Naive thymus-derived CD8-positive, alpha-beta T cell (primary cell): ENCODE data around the gene POGLUT3. TPM values are rescaled to one million over a fixed set of nuclear protein-coding genes. Genes with fewer than 3 reads are reported as not detected.
A peak's percentile ranks its signal among the peaks of the same experiment; 100 is the strongest.

Experiments
- ATAC-seq, 2 donors: fragments of 150-1000 bp; cut with Tn5 transposase in 1 of 2; sonication (Bioruptor Pico), chemical (Tn5 transposase) in 1 of 2; 1 replicate in 1 of 2; 2 replicates in 1 of 2; pipeline ENCODE4 v1.10.0; 2021; ENCODE audit warnings: mild to moderate bottlenecking in 2 of 2, moderate library complexity in 2 of 2
- POLR2A ChIA-PET: fragments of 350-600 bp; sonication (Branson Sonifier 250); formaldehyde crosslinking; loops from one replicate; lab custom pipeline; 2021; ENCODE audit warnings: antibody characterized with exemption; lab: Charles Lee
- DNase-seq, 10 donors: peaks; one replicate each; pipeline versions ENCODE4 v3.0.0 to v3.0.0-alpha.2; 2020 to 2022
- H3K27ac Mint-ChIP-seq, 10 donors: one replicate each; pipeline ENCODE4 v1.8.0; 2020 to 2022; ENCODE audit warnings: mild to moderate bottlenecking in 10 of 10, mixed read lengths in 10 of 10, moderate library complexity in 4 of 10, inconsistent platforms in 1 of 10
- H3K27me3 Mint-ChIP-seq, 5 donors: one replicate each; pipeline ENCODE4 v1.8.0; 2021 to 2022; ENCODE audit warnings: mixed read lengths in 5 of 5
- H3K36me3 Mint-ChIP-seq, 3 donors: one replicate each; pipeline ENCODE4 v1.8.0; 2020 to 2022; ENCODE audit warnings: mixed read lengths in 3 of 3, mild to moderate bottlenecking in 2 of 3, inconsistent platforms in 1 of 3
- H3K4me1 Mint-ChIP-seq, 4 donors: one replicate each; pipeline ENCODE4 v1.8.0; 2021 to 2022; ENCODE audit warnings: mixed read lengths in 4 of 4
- H3K4me3 Mint-ChIP-seq, 10 donors: one replicate each; pipeline ENCODE4 v1.8.0; 2020 to 2022; ENCODE audit warnings: mild to moderate bottlenecking in 10 of 10, mixed read lengths in 10 of 10, moderate library complexity in 6 of 10, inconsistent platforms in 1 of 10
- H3K9me3 Mint-ChIP-seq, 9 donors: one replicate each; pipeline ENCODE4 v1.8.0; 2020 to 2022; ENCODE audit warnings: mixed read lengths in 9 of 9, mild to moderate bottlenecking in 3 of 9, inconsistent platforms in 1 of 9, moderate library complexity in 1 of 9
- polyA plus RNA-seq, 3 donors: library from polyadenylated mRNA; unstranded; fragments of 300-500 nt; fragmentation: Illumina TruSeq; gene quantifications; one replicate each; pipeline ENCODE4 v1.2.3, GENCODE V29; 2021
- total RNA-seq, 8 experiments: library from RNA in 2 of 8; stranded (reverse) in 2 of 8; gene quantifications; one replicate each; pipeline ENCODE4 v1.2.3 and lab custom pipeline; 2021 to 2026

POGLUT3 gene
- total and polyA plus RNA-seq, 5 experiments from 2014 or later: 5.4 to 9.1 (median 7.6) TPM

GRCh38 chr11:108497317-108498045 is 703 bp downstream of the POGLUT3 start:
- POLR2A ChIA-PET: interaction anchor here (0.6 to 1.2 kb wide), 7 partner anchors 8 to 168 kb away, joined by 3 to 10 read pairs (median 3); partner anchors contain the start of genes C11orf65, DDX10 and EXPH5
- Mint-ChIP-seq H3K36me3 (peaks cover 2 to 4% (median 3%) of the 10 kb centered on the region in 3 donors), H3K9me3 (no peaks in the 10 kb centered on the region), H3K27ac (peak overlapping the region; percentile 95 to 100 (median 99)), H3K27me3 (no peaks in the 10 kb centered on the region), H3K4me1 (peaks cover 9 to 36% (median 28%) of the 10 kb centered on the region in 4 donors), H3K4me3 (peak overlapping the region; percentile 89 to 100 (median 96))
- DNase-seq (peak; percentile 43 to 82 (median 71)), ATAC-seq (peak; percentile 81 to 83)

- peak overlapping the region; percentile 95 to 100 (median 99) for H3K27ac Mint-ChIP-seq
- peak in 1 of 10 donors; percentile 1 for DNase-seq
- no peaks in the 10 kb centered on the region for H3K9me3 Mint-ChIP-seq
- H3K4me1 Mint-ChIP-seq: peaks cover 9 to 36% (median 30%) of the 10 kb centered on the region in 4 donors
- POLR2A ChIA-PET: interaction anchor here (0.5 kb wide), 1 partner anchor 31 kb away, joined by 4 read pairs; no protein-coding TSS in a partner anchor
- H3K27me3 Mint-ChIP-seq: no peaks in the 10 kb centered on the region
- peaks cover 2 to 4% (median 3%) of the 10 kb centered on the region in 3 donors for H3K36me3 Mint-ChIP-seq
- no peak for ATAC-seq
- peak overlapping the region; percentile 89 to 100 (median 96) for H3K4me3 Mint-ChIP-seq
These were observed 1.4 kb downstream of the POGLUT3 start for GRCh38 chr11:108496643-108497256.

- DNase-seq (no peak), ATAC-seq (no peak)
- Mint-ChIP-seq H3K4me3 (no peak overlapping the region), H3K36me3 (peaks cover 4 to 9% (median 8%) of the 10 kb centered on the region in 3 donors), H3K27ac (peak overlapping the region in 7 of 10 donors; percentile 12 to 80 (median 50)), H3K4me1 (peaks cover 9 to 36% (median 30%) of the 10 kb centered on the region in 4 donors), H3K27me3 (no peaks in the 10 kb centered on the region), H3K9me3 (no peaks in the 10 kb centered on the region)
- POLR2A ChIA-PET: interaction anchor here (0.6 kb wide), 1 partner anchor 281 kb away, joined by 3 read pairs; no protein-coding TSS in a partner anchor
These were observed 2.9 kb downstream of the POGLUT3 start for GRCh38 chr11:108495326-108495725.

GRCh38 chr11:108494182-108494581 is 4.0 kb downstream of the POGLUT3 start:
- Mint-ChIP-seq H3K9me3 (no peaks in the 10 kb centered on the region), H3K4me1 (peaks cover 9 to 36% (median 30%) of the 10 kb centered on the region in 4 donors), H3K27me3 (no peaks in the 10 kb centered on the region), H3K36me3 (peaks cover 4 to 20% (median 12%) of the 10 kb centered on the region in 3 donors), H3K27ac (peak overlapping the region in 8 of 10 donors; percentile 13 to 71 (median 34)), H3K4me3 (no peak overlapping the region)
- DNase-seq (no peak), ATAC-seq (no peak)
- POLR2A ChIA-PET: interaction anchor here (0.6 kb wide), 1 partner anchor 19 kb away, joined by 4 read pairs; no protein-coding TSS in a partner anchor

- Mint-ChIP-seq H3K27me3 (no peaks in the 10 kb centered on the region), H3K9me3 (no peaks in the 10 kb centered on the region), H3K4me3 (no peak overlapping the region), H3K27ac (no peak overlapping the region), H3K36me3 (peaks cover 9 to 40% (median 26%) of the 10 kb centered on the region in 3 donors), H3K4me1 (peaks cover 7 to 29% (median 21%) of the 10 kb centered on the region in 4 donors)
- no peak for DNase-seq
- no peak for ATAC-seq
- POLR2A ChIA-PET: no interaction called here
These were observed 6.2 kb downstream of the POGLUT3 start for GRCh38 chr11:108491936-108492335.

GRCh38 chr11:108486828-108487227 is 11.4 kb downstream of the POGLUT3 start:
- no peaks in the 10 kb centered on the region for H3K27me3 Mint-ChIP-seq
- H3K4me3 Mint-ChIP-seq: no peak overlapping the region
- peaks cover 0 to 2% (median under 1%) of the 10 kb centered on the region in 4 donors for H3K4me1 Mint-ChIP-seq
- peaks cover 12 to 81% (median 33%) of the 10 kb centered on the region in 3 donors for H3K36me3 Mint-ChIP-seq
- no peak for DNase-seq
- H3K27ac Mint-ChIP-seq: no peak overlapping the region
- no peaks in the 10 kb centered on the region for H3K9me3 Mint-ChIP-seq
- no peak for ATAC-seq
- POLR2A ChIA-PET: no interaction called here

- Mint-ChIP-seq H3K36me3 (peaks cover 12 to 86% (median 37%) of the 10 kb centered on the region in 3 donors), H3K9me3 (no peaks in the 10 kb centered on the region), H3K4me1 (peaks cover 0 to 2% (median 0%) of the 10 kb centered on the region in 4 donors), H3K27ac (no peak overlapping the region), H3K27me3 (no peaks in the 10 kb centered on the region), H3K4me3 (no peak overlapping the region)
- POLR2A ChIA-PET: no interaction called here
- DNase-seq: no peak
- no peak for ATAC-seq
These were observed 11.9 kb downstream of the POGLUT3 start for GRCh38 chr11:108486331-108486730.

- no peaks in the 10 kb centered on the region for H3K9me3 Mint-ChIP-seq
- POLR2A ChIA-PET: no interaction called here
- H3K4me1 Mint-ChIP-seq: no peaks in the 10 kb centered on the region
- H3K27me3 Mint-ChIP-seq: no peaks in the 10 kb centered on the region
- peaks cover 8 to 77% (median 24%) of the 10 kb centered on the region in 3 donors for H3K36me3 Mint-ChIP-seq
- H3K27ac Mint-ChIP-seq: no peak overlapping the region
- no peak overlapping the region for H3K4me3 Mint-ChIP-seq
- ATAC-seq (no peak), DNase-seq (no peak)
These were observed 15.0 kb downstream of the POGLUT3 start for GRCh38 chr11:108483163-108483562.

- POLR2A ChIA-PET: no interaction called here
- H3K36me3 Mint-ChIP-seq: peaks cover 0 to 57% (median 28%) of the 10 kb centered on the region in 3 donors
- no peaks in the 10 kb centered on the region for H3K27me3 Mint-ChIP-seq
- H3K27ac Mint-ChIP-seq: peak overlapping the region in 1 of 10 donors; percentile 11
- ATAC-seq (no peak), DNase-seq (no peak)
- no peak overlapping the region for H3K4me3 Mint-ChIP-seq
- no peaks in the 10 kb centered on the region for H3K4me1 Mint-ChIP-seq
- no peaks in the 10 kb centered on the region for H3K9me3 Mint-ChIP-seq
These were observed 23.3 kb downstream of the POGLUT3 start for GRCh38 chr11:108474664-108475463.

- no peak overlapping the region for H3K4me3 Mint-ChIP-seq
- peaks cover 0 to 6% (median 2%) of the 10 kb centered on the region in 4 donors for H3K4me1 Mint-ChIP-seq
- no peaks in the 10 kb centered on the region for H3K27me3 Mint-ChIP-seq
- peaks cover 0 to 42% (median 28%) of the 10 kb centered on the region in 3 donors for H3K36me3 Mint-ChIP-seq
- H3K27ac Mint-ChIP-seq: no peak overlapping the region
- no peak for ATAC-seq
- DNase-seq: no peak
- H3K9me3 Mint-ChIP-seq: no peaks in the 10 kb centered on the region
- POLR2A ChIA-PET: no interaction called here
These were observed 25.5 kb downstream of the POGLUT3 start for GRCh38 chr11:108472681-108473080.

GRCh38 chr11:108468478-108468864 is 29.7 kb downstream of the POGLUT3 start:
- ATAC-seq: no peak
- no peak for DNase-seq
- peaks cover 0 to 4% (median 4%) of the 10 kb centered on the region in 3 donors for H3K36me3 Mint-ChIP-seq
- peak overlapping the region in 7 of 10 donors; percentile 28 to 97 (median 70) for H3K4me3 Mint-ChIP-seq
- POLR2A ChIA-PET: interaction anchor here (0.6 kb wide), 1 partner anchor 27 kb away, joined by 3 read pairs; no protein-coding TSS in a partner anchor
- H3K9me3 Mint-ChIP-seq: no peaks in the 10 kb centered on the region
- H3K27ac Mint-ChIP-seq: peak overlapping the region; percentile 65 to 100 (median 99)
- no peaks in the 10 kb centered on the region for H3K27me3 Mint-ChIP-seq
- H3K4me1 Mint-ChIP-seq: peaks cover 4 to 24% (median 15%) of the 10 kb centered on the region in 4 donors
